WI38 (cell line): ENCODE data around the gene TSPAN18.

Source experiments
- H3K4me3 ChIP-seq: 2 replicates; pipeline ENCODE4 v1.5.1; 2011; ENCODE audit warnings: low read depth, mild to moderate bottlenecking, control low read depth, low read length
- CTCF ChIP-seq: IDR thresholded peaks from 2 replicates; pipeline ENCODE4 v1.5.1; 2012; ENCODE audit warnings: low read depth, mild to moderate bottlenecking, control low read depth, low read length

TSPAN18 gene

GRCh38 chr11:44903035-44903434, 176.3 kb downstream of the TSPAN18 start:
- H3K4me3 ChIP-seq: no peak overlapping the region
- TF ChIP-seq CTCF: no peak

- TF ChIP-seq CTCF: no peak
- H3K4me3 ChIP-seq: no peak overlapping the region
Measured at GRCh38 chr11:44903518-44903917, 176.8 kb downstream of the TSPAN18 start.

GRCh38 chr11:44904261-44905020, 177.7 kb downstream of the TSPAN18 start:
- no peak for TF ChIP-seq CTCF
- H3K4me3 ChIP-seq: no peak overlapping the region

GRCh38 chr11:44905131-44905866, 178.5 kb downstream of the TSPAN18 start:
- no peak overlapping the region for H3K4me3 ChIP-seq

GRCh38 chr11:44906649-44907048, 179.9 kb downstream of the TSPAN18 start:
- TF ChIP-seq CTCF: no peak
- H3K4me3 ChIP-seq: no peak overlapping the region

More at GRCh38 chr11:44905131-44905866, 178.5 kb downstream of the TSPAN18 start:
- no peak for TF ChIP-seq CTCF

- no peak for TF ChIP-seq CTCF
- no peak overlapping the region for H3K4me3 ChIP-seq
Measured at GRCh38 chr11:44909557-44909956, 182.8 kb downstream of the TSPAN18 start.

GRCh38 chr11:44910591-44910990, 183.8 kb downstream of the TSPAN18 start:
- no peak overlapping the region for H3K4me3 ChIP-seq
- TF ChIP-seq CTCF: no peak
